Measurements from ENCODE around the gene INPP5D. TPM values are rescaled to one million over a fixed set of nuclear protein-coding genes. Genes with fewer than 3 reads are reported as not detected.

INPP5D gene
- total and polyA plus RNA-seq, 2 of the 13 experiments (the other 11 are each of a cell fraction or from before 2014, with no cell fraction given): 16.7 to 18.0 TPM

- FAIRE-seq: no peak
- 89% methylated on average over 18 of the region's 18 CpGs for WGBS (ENCODE audit: low lambda C conversion rate)
- TF ChIP-seq GLI4 (CRISPR knock-in tag; IDR thresholded peaks at IDR 0.05; ENCODE audit: borderline replicate concordance) (no peak), ZNF577 (CRISPR knock-in tag; IDR thresholded peaks at IDR 0.05; ENCODE audit: borderline replicate concordance, low read depth) (no peak), SMAD9 (CRISPR knock-in tag; IDR thresholded peaks at IDR 0.05) (no peak), SYNCRIP (IDR thresholded peaks at IDR 0.05; ENCODE audit: insufficient read depth, low read depth, low read length) (no peak)
- TF ChIP-seq, protein P1, sequence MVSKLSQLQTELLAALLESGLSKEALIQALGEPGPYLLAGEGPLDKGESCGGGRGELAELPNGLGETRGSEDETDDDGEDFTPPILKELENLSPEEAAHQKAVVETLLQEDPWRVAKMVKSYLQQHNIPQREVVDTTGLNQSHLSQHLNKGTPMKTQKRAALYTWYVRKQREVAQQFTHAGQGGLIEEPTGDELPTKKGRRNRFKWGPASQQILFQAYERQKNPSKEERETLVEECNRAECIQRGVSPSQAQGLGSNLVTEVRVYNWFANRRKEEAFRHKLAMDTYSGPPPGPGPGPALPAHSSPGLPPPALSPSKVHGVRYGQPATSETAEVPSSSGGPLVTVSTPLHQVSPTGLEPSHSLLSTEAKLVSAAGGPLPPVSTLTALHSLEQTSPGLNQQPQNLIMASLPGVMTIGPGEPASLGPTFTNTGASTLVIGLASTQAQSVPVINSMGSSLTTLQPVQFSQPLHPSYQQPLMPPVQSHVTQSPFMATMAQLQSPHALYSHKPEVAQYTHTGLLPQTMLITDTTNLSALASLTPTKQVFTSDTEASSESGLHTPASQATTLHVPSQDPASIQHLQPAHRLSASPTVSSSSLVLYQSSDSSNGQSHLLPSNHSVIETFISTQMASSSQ (IDR thresholded peaks at IDR 0.05; ENCODE audit: low read depth): no peak
- TF ChIP-seq, protein P1 (CRISPR knock-in tag; IDR thresholded peaks at IDR 0.05; ENCODE audit: borderline replicate concordance): no peak
- TF ChIP-seq, protein P2, sequence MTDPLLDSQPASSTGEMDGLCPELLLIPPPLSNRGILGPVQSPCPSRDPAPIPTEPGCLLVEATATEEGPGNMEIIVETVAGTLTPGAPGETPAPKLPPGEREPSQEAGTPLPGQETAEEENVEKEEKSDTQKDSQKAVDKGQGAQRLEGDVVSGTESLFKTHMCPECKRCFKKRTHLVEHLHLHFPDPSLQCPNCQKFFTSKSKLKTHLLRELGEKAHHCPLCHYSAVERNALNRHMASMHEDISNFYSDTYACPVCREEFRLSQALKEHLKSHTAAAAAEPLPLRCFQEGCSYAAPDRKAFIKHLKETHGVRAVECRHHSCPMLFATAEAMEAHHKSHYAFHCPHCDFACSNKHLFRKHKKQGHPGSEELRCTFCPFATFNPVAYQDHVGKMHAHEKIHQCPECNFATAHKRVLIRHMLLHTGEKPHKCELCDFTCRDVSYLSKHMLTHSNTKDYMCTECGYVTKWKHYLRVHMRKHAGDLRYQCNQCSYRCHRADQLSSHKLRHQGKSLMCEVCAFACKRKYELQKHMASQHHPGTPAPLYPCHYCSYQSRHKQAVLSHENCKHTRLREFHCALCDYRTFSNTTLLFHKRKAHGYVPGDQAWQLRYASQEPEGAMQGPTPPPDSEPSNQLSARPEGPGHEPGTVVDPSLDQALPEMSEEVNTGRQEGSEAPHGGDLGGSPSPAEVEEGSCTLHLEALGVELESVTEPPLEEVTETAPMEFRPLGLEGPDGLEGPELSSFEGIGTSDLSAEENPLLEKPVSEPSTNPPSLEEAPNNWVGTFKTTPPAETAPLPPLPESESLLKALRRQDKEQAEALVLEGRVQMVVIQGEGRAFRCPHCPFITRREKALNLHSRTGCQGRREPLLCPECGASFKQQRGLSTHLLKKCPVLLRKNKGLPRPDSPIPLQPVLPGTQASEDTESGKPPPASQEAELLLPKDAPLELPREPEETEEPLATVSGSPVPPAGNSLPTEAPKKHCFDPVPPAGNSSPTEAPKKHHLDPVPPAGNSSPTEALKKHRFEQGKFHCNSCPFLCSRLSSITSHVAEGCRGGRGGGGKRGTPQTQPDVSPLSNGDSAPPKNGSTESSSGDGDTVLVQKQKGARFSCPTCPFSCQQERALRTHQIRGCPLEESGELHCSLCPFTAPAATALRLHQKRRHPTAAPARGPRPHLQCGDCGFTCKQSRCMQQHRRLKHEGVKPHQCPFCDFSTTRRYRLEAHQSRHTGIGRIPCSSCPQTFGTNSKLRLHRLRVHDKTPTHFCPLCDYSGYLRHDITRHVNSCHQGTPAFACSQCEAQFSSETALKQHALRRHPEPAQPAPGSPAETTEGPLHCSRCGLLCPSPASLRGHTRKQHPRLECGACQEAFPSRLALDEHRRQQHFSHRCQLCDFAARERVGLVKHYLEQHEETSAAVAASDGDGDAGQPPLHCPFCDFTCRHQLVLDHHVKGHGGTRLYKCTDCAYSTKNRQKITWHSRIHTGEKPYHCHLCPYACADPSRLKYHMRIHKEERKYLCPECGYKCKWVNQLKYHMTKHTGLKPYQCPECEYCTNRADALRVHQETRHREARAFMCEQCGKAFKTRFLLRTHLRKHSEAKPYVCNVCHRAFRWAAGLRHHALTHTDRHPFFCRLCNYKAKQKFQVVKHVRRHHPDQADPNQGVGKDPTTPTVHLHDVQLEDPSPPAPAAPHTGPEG (CRISPR knock-in tag; IDR thresholded peaks at IDR 0.05): no peak
- TF ChIP-seq, protein P3, sequence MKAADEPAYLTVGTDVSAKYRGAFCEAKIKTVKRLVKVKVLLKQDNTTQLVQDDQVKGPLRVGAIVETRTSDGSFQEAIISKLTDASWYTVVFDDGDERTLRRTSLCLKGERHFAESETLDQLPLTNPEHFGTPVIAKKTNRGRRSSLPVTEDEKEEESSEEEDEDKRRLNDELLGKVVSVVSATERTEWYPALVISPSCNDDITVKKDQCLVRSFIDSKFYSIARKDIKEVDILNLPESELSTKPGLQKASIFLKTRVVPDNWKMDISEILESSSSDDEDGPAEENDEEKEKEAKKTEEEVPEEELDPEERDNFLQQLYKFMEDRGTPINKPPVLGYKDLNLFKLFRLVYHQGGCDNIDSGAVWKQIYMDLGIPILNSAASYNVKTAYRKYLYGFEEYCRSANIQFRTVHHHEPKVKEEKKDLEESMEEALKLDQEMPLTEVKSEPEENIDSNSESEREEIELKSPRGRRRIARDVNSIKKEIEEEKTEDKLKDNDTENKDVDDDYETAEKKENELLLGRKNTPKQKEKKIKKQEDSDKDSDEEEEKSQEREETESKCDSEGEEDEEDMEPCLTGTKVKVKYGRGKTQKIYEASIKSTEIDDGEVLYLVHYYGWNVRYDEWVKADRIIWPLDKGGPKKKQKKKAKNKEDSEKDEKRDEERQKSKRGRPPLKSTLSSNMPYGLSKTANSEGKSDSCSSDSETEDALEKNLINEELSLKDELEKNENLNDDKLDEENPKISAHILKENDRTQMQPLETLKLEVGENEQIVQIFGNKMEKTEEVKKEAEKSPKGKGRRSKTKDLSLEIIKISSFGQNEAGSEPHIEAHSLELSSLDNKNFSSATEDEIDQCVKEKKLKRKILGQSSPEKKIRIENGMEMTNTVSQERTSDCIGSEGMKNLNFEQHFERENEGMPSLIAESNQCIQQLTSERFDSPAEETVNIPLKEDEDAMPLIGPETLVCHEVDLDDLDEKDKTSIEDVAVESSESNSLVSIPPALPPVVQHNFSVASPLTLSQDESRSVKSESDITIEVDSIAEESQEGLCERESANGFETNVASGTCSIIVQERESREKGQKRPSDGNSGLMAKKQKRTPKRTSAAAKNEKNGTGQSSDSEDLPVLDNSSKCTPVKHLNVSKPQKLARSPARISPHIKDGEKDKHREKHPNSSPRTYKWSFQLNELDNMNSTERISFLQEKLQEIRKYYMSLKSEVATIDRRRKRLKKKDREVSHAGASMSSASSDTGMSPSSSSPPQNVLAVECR (CRISPR knock-in tag; IDR thresholded peaks at IDR 0.05; ENCODE audit: borderline replicate concordance): no peak
These were observed 31.6 kb downstream of the INPP5D start for GRCh38 chr2:233091595-233092375.

More at GRCh38 chr2:233091595-233092375, 31.6 kb downstream of the INPP5D start:
- ChIA-PET POLR2A (no interaction called here), CTCF (ENCODE audit: low intra/inter-chr PET ratio, low total read pairs) (no interaction called here)
- BruUV-seq (replicated peaks): no TSS peak
- Histone ChIP-seq H3K36me3 (replicated peaks in 1 of 2; ENCODE audit: control insufficient read depth in 1 of 2, insufficient read depth in 2 of 2, low read length in 2 of 2) (peaks cover 1 to 12% of the 10 kb centered on the region in 2 experiments; a peak in 1 of 5 replicates), H3K79me2 (ENCODE audit: insufficient read depth, low read length) (no peaks in the 10 kb centered on the region), H4K20me1 (ENCODE audit: insufficient read depth, low read length) (no peaks in the 10 kb centered on the region), H2AFZ (ENCODE audit: low read length) (no peak overlapping the region), H3K4me3 (replicated peaks in 1 of 3; ENCODE audit: insufficient read depth in 1 of 3, low read depth in 2 of 3, low read length in 3 of 3) (no peak overlapping the region), H3K9me3 (ENCODE audit: low read length) (no peaks in the 10 kb centered on the region), H3K27me3 (ENCODE audit: control insufficient read depth in 1 of 2, insufficient read depth in 2 of 2, low read length in 2 of 2) (no peaks in the 10 kb centered on the region), H3K27ac (ENCODE audit: extremely low read length, insufficient read depth, low read length) (no peak overlapping the region), H3K4me2 (ENCODE audit: low read depth, low read length) (no peak overlapping the region), H3K4me1 (ENCODE audit: insufficient read depth, low read length) (peaks cover 2% of the 10 kb centered on the region), H3K9ac (ENCODE audit: insufficient read depth, low read depth, low read length) (no peak overlapping the region)
- in situ Hi-C loops (cut with HindIII; ENCODE audit: extremely low pct_ligation_motif_present, low pct_unique_long_range_greater_than_20kb) (no loop called here), intact Hi-C loops (cut with micrococcal nuclease; ENCODE audit: unreplicated experiment) (no loop called here)
- no peak for DNase-seq (ENCODE audit: low spot score)
- no peak for ATAC-seq
